Choroid plexus epithelial cell (primary cell): Measurements from ENCODE around the gene FOS.

ENCODE experiments used
- DNase-seq: peaks from one replicate; pipeline ENCODE4 v3.0.0-alpha.2; 2010; ENCODE audit warnings: low read depth
- H3K4me3 ChIP-seq: 2 replicates; pipeline ENCODE4 v1.5.1; 2011; ENCODE audit warnings: low read depth, mild to moderate bottlenecking, control low read depth, low read length, moderate library complexity
- CTCF ChIP-seq: conservative IDR thresholded peaks from 2 replicates; pipeline ENCODE4 v1.5.1; 2011; ENCODE audit warnings: low read depth, mild to moderate bottlenecking, control low read depth, inconsistent platforms, low read length, moderate library complexity

The FOS gene

DNA sequence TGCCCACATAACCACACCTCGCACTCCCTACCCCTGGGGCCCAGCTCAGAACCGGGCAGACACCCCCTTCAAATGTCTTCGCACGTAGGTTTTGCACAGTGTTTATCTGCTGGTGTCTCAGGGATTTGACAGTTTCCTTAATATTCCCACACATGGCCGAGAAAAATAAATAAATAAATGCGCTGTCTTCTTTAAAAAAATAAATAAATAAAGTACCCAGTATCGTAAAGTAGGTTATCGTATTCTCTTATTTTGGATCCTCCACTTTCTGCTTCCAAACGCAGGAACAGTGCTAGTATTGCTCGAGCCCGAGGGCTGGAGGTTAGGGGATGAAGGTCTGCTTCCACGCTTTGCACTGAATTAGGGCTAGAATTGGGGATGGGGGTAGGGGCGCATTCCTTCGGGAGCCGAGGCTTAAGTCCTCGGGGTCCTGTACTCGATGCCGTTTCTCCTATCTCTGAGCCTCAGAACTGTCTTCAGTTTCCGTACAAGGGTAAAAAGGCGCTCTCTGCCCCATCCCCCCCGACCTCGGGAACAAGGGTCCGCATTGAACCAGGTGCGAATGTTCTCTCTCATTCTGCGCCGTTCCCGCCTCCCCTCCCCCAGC lies 710 bp upstream of the FOS start:
- TF ChIP-seq CTCF = no peak
- peak overlapping the region; percentile 66 for H3K4me3 ChIP-seq
- DNase-seq = no peak

- no peak for TF ChIP-seq CTCF
- peak overlapping the region; percentile 98 for H3K4me3 ChIP-seq
- DNase-seq = peak; percentile 83
Measured at GRCh38 chr14:75279153-75279762, 630 bp downstream of the FOS start.

- DNase-seq = no peak
- peak overlapping the region; percentile 98 for H3K4me3 ChIP-seq
- no peak for TF ChIP-seq CTCF
Measured at GRCh38 chr14:75279763-75280290, 1.2 kb downstream of the FOS start.

- peak; percentile 45 for DNase-seq
- no peak for TF ChIP-seq CTCF
- peak overlapping the region; percentile 98 for H3K4me3 ChIP-seq
Measured at GRCh38 chr14:75280291-75280830, 1.7 kb downstream of the FOS start.

DNA sequence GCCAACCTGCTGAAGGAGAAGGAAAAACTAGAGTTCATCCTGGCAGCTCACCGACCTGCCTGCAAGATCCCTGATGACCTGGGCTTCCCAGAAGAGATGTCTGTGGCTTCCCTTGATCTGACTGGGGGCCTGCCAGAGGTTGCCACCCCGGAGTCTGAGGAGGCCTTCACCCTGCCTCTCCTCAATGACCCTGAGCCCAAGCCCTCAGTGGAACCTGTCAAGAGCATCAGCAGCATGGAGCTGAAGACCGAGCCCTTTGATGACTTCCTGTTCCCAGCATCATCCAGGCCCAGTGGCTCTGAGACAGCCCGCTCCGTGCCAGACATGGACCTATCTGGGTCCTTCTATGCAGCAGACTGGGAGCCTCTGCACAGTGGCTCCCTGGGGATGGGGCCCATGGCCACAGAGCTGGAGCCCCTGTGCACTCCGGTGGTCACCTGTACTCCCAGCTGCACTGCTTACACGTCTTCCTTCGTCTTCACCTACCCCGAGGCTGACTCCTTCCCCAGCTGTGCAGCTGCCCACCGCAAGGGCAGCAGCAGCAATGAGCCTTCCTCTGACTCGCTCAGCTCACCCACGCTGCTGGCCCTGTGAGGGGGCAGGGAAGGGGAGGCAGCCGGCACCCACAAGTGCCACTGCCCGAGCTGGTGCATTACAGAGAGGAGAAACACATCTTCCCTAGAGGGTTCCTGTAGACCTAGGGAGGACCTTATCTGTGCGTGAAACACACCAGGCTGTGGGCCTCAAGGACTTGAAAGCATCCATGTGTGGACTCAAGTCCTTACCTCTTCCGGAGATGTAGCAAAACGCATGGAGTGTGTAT lies 2.4 kb downstream of the FOS start:
- peak overlapping the region; percentile 98 for H3K4me3 ChIP-seq
- DNase-seq = peak; percentile 52

GRCh38 chr14:75281654-75282019 lies 3.0 kb downstream of the FOS start:
- no peak for TF ChIP-seq CTCF
- peak overlapping the region; percentile 98 for H3K4me3 ChIP-seq
- DNase-seq = no peak

More for the DNA sequence above, 2.4 kb downstream of the FOS start:
- TF ChIP-seq CTCF = no peak
